RWPE1 (cell line): Measurements from ENCODE around the gene COL5A3.

Source experiments
- CTCF ChIA-PET: fragments of 350-600 bp; sonication (Branson Sonifier 250); formaldehyde crosslinking; extraction: SDS; loops from one replicate; lab custom pipeline; 2021; lab: Yijun Ruan, JAX
- POLR2A ChIA-PET: fragments of 400-600 bp; formaldehyde crosslinking; extraction: SDS; loops from one replicate; lab custom pipeline; 2020; ENCODE audit warnings: antibody characterized with exemption; ENCODE audit not compliant: low non-redundant PET; lab: Yijun Ruan, JAX
- DNase-seq: peaks from one replicate; pipeline ENCODE4 v3.0.0; 2012; ENCODE audit warnings: low spot score
- H3K27ac ChIP-seq: fragments of 450-650 bp; 2 replicates; pipeline ENCODE4 v1.5.1; 2017
- CTCF ChIP-seq: fragments of 450-650 bp; conservative IDR thresholded peaks from 2 replicates; pipeline ENCODE4 v1.5.1; 2017; ENCODE audit warnings: low read depth, mild to moderate bottlenecking

The COL5A3 gene

GRCh38 chr19:10021863-10022262 lies 11.6 kb upstream of the COL5A3 start:
- TF ChIP-seq CTCF: no peak
- CTCF ChIA-PET: interaction anchor here (1.0 kb wide), 1 partner anchor 91 kb away, joined by 4 read pairs; no protein-coding TSS in a partner anchor
- POLR2A ChIA-PET: no interaction called here
- H3K27ac ChIP-seq: no peak overlapping the region
- DNase-seq: no peak

- no peak overlapping the region for H3K27ac ChIP-seq
- DNase-seq: no peak
- CTCF ChIA-PET: interaction anchor here (1.0 kb wide), 1 partner anchor 90 kb away, joined by 4 read pairs; no protein-coding TSS in a partner anchor
- POLR2A ChIA-PET: no interaction called here
- TF ChIP-seq CTCF: no peak
These were observed 11.1 kb upstream of the COL5A3 start for GRCh38 chr19:10021446-10021845.

- no peak for DNase-seq
- ChIA-PET POLR2A (no interaction called here), CTCF (interaction anchor here (0.7 kb wide), 1 partner anchor 17 kb away, joined by 3 read pairs; no protein-coding TSS in a partner anchor)
- no peak overlapping the region for H3K27ac ChIP-seq
- no peak for TF ChIP-seq CTCF
These were observed 10.5 kb upstream of the COL5A3 start for GRCh38 chr19:10020851-10021250.

- ChIA-PET CTCF (interaction anchor here (0.7 kb wide), 2 partner anchors 38 to 79 kb away, joined by 3 read pairs; no protein-coding TSS in a partner anchor), POLR2A (no interaction called here)
- no peak for TF ChIP-seq CTCF
- no peak for DNase-seq
- H3K27ac ChIP-seq: no peak overlapping the region; the same call in 1 of the 2 replicates
These were observed 8.9 kb upstream of the COL5A3 start for GRCh38 chr19:10019246-10019645.

- ChIA-PET POLR2A (no interaction called here), CTCF (interaction anchor here (0.7 kb wide), 1 partner anchor 39 kb away, joined by 3 read pairs; no protein-coding TSS in a partner anchor)
- DNase-seq: no peak
- TF ChIP-seq CTCF: no peak
- H3K27ac ChIP-seq: no peak overlapping the region; the same call in 1 of the 2 replicates
These were observed 8.5 kb upstream of the COL5A3 start for GRCh38 chr19:10018786-10019185.

- peak; percentile 26 for DNase-seq
- H3K27ac ChIP-seq: no peak overlapping the region; the same call in 1 of the 2 replicates
- no peak for TF ChIP-seq CTCF
- ChIA-PET POLR2A (no interaction called here), CTCF (interaction anchor here (0.6 kb wide), 1 partner anchor 80 kb away, joined by 3 read pairs; no protein-coding TSS in a partner anchor)
These were observed 8.0 kb upstream of the COL5A3 start for GRCh38 chr19:10018263-10018662.
